Endothelial cell of umbilical vein (primary cell): Measurements from ENCODE around the gene RAP1GDS1. TPM values are rescaled to one million over a fixed set of nuclear protein-coding genes. Genes with fewer than 3 reads are reported as not detected.

Experiments used
- BruUV-seq: library from RNA; stranded (reverse); fragments of 400-500 nt; replicated peaks from 2 replicates; lab custom pipeline; 2021; lab: Mats Ljungman, UMichigan
- CTCF ChIA-PET: fragments of 300-600, 350-600 bp; sonication (Branson Sonifier 250); formaldehyde crosslinking; loops from one replicate; lab custom pipeline; 2021; ENCODE audit warnings: antibody characterized with exemption, inconsistent platforms; lab: Charles Lee
- POLR2A ChIA-PET: fragments of 300-600, 350-600 bp; sonication (Branson Sonifier 250); formaldehyde crosslinking; loops from one replicate; lab custom pipeline; 2021; ENCODE audit warnings: antibody characterized with exemption, inconsistent platforms; lab: Charles Lee
- DNase-seq: peaks from one replicate; pipeline ENCODE4 v3.0.0-alpha.2; 2011; ENCODE audit warnings: low read depth, low spot score
- FAIRE-seq: peaks from 2 replicates; lab custom pipeline; 2011; peaks lifted over from hg19 to GRCh38; lab: Jason Lieb, UNC
- H2AFZ ChIP-seq: 2 replicates; pipeline ENCODE4 v1.6.0; 2012; ENCODE audit warnings: low read depth, low read length, control low read depth, inconsistent platforms
- H3K27ac ChIP-seq: 2 replicates; pipeline ENCODE4 v1.5.1; 2011; ENCODE audit warnings: low read depth, mild to moderate bottlenecking, control low read depth, low read length, moderate library complexity; ENCODE audit not compliant: insufficient read depth
- H3K27me3 ChIP-seq, 2 experiments: 2 replicates each; pipeline versions ENCODE4 v1.6.0 to v1.6.1; 2011; ENCODE audit warnings: low read length in 2 of 2, mixed read lengths in 1 of 2; ENCODE audit not compliant: control insufficient read depth in 2 of 2, insufficient read depth in 2 of 2
- H3K36me3 ChIP-seq, 2 experiments: 2 replicates in 1 of 2; 3 replicates in 1 of 2; pipeline ENCODE4 v1.5.1; 2011; ENCODE audit warnings: low read length in 2 of 2, mild to moderate bottlenecking in 1 of 2, moderate library complexity in 1 of 2; ENCODE audit not compliant: control insufficient read depth in 2 of 2, insufficient read depth in 2 of 2; ENCODE audit errors: extremely low read depth in 1 of 2
- H3K4me1 ChIP-seq: 3 replicates; pipeline ENCODE4 v1.5.1; 2011; ENCODE audit warnings: mild to moderate bottlenecking, low read length; ENCODE audit not compliant: control insufficient read depth, insufficient read depth; ENCODE audit errors: extremely low read depth
- H3K4me2 ChIP-seq: 2 replicates; pipeline ENCODE4 v1.6.1; 2011; ENCODE audit warnings: low read length, control low read depth, mixed read lengths; ENCODE audit not compliant: insufficient read depth
- H3K4me3 ChIP-seq, 3 experiments: fragments of 200-600 bp in 1 of 3; sonication (generic), shearing (Covaris generic) in 1 of 3; replicated peaks in 1 of 3; 2 replicates each; pipeline ENCODE4 v1.5.1; 2011 to 2016; ENCODE audit warnings: control low read depth in 3 of 3, low read length in 3 of 3, mild to moderate bottlenecking in 2 of 3, inconsistent platforms in 1 of 3, low read depth in 1 of 3, moderate library complexity in 1 of 3; ENCODE audit not compliant: insufficient read depth in 1 of 3
- H3K79me2 ChIP-seq: 2 replicates; pipeline ENCODE4 v1.6.0; 2012; ENCODE audit warnings: low read length, inconsistent platforms; ENCODE audit not compliant: control insufficient read depth, insufficient read depth
- H3K9ac ChIP-seq: replicated peaks from 2 replicates; pipeline ENCODE3; 2011; ENCODE audit warnings: low read length, control low read depth; ENCODE audit not compliant: insufficient read depth; ENCODE audit errors: extremely low read depth
- H3K9me1 ChIP-seq: replicated peaks from 3 replicates; pipeline ENCODE4 v1.6.0; 2011; ENCODE audit warnings: mild to moderate bottlenecking, low read length; ENCODE audit not compliant: control insufficient read depth, insufficient read depth; ENCODE audit errors: extremely low read depth
- H3K9me3 ChIP-seq: replicated peaks from 2 replicates; pipeline ENCODE4 v1.5.1; 2012; ENCODE audit warnings: low read length, inconsistent platforms; ENCODE audit not compliant: control insufficient read depth, insufficient read depth
- H4K20me1 ChIP-seq: replicated peaks from 2 replicates; pipeline ENCODE3; 2011; ENCODE audit warnings: mild to moderate bottlenecking, low read length; ENCODE audit not compliant: control insufficient read depth, insufficient read depth; ENCODE audit errors: extremely low read depth
- CTCF ChIP-seq, 2 donors: IDR thresholded peaks; 1 replicate in 1 of 2; 2 replicates in 1 of 2; pipeline ENCODE4 v1.5.1; 2011; ENCODE audit warnings: low read length in 2 of 2, mild to moderate bottlenecking in 2 of 2, moderate library complexity in 2 of 2, control low read depth in 1 of 2, inconsistent platforms in 1 of 2, low read depth in 1 of 2; ENCODE audit not compliant: insufficient read depth in 1 of 2; ENCODE audit errors: extremely low read depth in 1 of 2
- EZH2 ChIP-seq: IDR thresholded peaks from 2 replicates; pipeline ENCODE4 v1.6.1; 2012; ENCODE audit warnings: borderline replicate concordance, low read depth, mild to moderate bottlenecking, moderate library complexity, low read length, inconsistent platforms; ENCODE audit not compliant: severe bottlenecking
- FOS ChIP-seq: IDR thresholded peaks from 2 replicates; pipeline ENCODE4 v1.6.1; 2011; ENCODE audit warnings: mild to moderate bottlenecking, low read length, moderate library complexity, borderline replicate concordance; ENCODE audit not compliant: insufficient read depth
- GATA2 ChIP-seq: IDR thresholded peaks from 2 replicates; pipeline ENCODE4 v1.7.0; 2011; ENCODE audit warnings: low read depth, mild to moderate bottlenecking, moderate library complexity, mixed read lengths, low read length; ENCODE audit not compliant: insufficient read length, insufficient read depth
- JUN ChIP-seq: IDR thresholded peaks from 2 replicates; pipeline ENCODE4 v1.6.1; 2011; ENCODE audit warnings: borderline replicate concordance, low read depth; ENCODE audit not compliant: insufficient read length, insufficient read depth
- MAX ChIP-seq: IDR thresholded peaks from 2 replicates; pipeline ENCODE4 v1.6.1; 2011; ENCODE audit not compliant: insufficient read depth, insufficient read length
- MYC ChIP-seq: IDR thresholded peaks from one replicate; pipeline ENCODE4 v1.6.1; 2011; ENCODE audit warnings: mild to moderate bottlenecking, low read depth, low read length
- POLR2A ChIP-seq: IDR thresholded peaks from 2 replicates; pipeline ENCODE4 v1.6.1; 2012; ENCODE audit warnings: low read depth, mild to moderate bottlenecking, control low read depth, low read length
- POLR2AphosphoS5 ChIP-seq: IDR thresholded peaks from 2 replicates; pipeline ENCODE4 v1.6.1; 2012; ENCODE audit warnings: low read depth, mild to moderate bottlenecking, control low read depth, low read length, moderate library complexity; ENCODE audit not compliant: insufficient read depth
- dilution Hi-C: fragments of 300-500 bp; cut with MboI; formaldehyde crosslinking; loops from one replicate; pipeline ENCODE4 v1.15.0; 2019; ENCODE audit warnings: low sequenced_read_pairs; ENCODE audit not compliant: extremely low pct_ligation_motif_present
- intact Hi-C: fragments of 100-400 bp; cut with micrococcal nuclease; formaldehyde crosslinking; loops from one replicate; pipeline ENCODE4 v1.10.0; 2022
- polyA plus RNA-seq, 4 experiments: library from polyadenylated mRNA; depleted of rRNA in 3 of 4; stranded (reverse) in 3 of 4; unstranded in 1 of 4; fragments of >200 nt; gene quantifications; 2 replicates each; pipeline versions ENCODE4 v1.2.1 to v1.2.3, GENCODE V29; 2011 to 2012; ENCODE audit warnings: missing spikeins in 1 of 4
- total RNA-seq: library from RNA; stranded (reverse); gene quantifications from 2 replicates; pipeline ENCODE4 v1.2.3, GENCODE V29; 2021

RAP1GDS1 gene
- total and polyA plus RNA-seq, 2 donors (not counting 3 experiments of a cell fraction or from before 2014, with no cell fraction given): 17.6 to 52.8 TPM

- intact Hi-C loops: no loop called here
These were observed 113.5 kb downstream of the RAP1GDS1 start for GRCh38 chr4:98374643-98375042.

More at GRCh38 chr4:98374643-98375042, 113.5 kb downstream of the RAP1GDS1 start:
- Histone ChIP-seq H3K9me3 (no peaks in the 10 kb centered on the region), H3K4me1 (no peaks in the 10 kb centered on the region), H2AFZ (no peak overlapping the region), H3K27me3 (no peaks in the 10 kb centered on the region), H3K36me3 (no peaks in the 10 kb centered on the region), H3K9me1 (no peaks in the 10 kb centered on the region), H4K20me1 (no peaks in the 10 kb centered on the region), H3K4me3 (no peak overlapping the region), H3K4me2 (no peak overlapping the region), H3K9ac (no peak overlapping the region), H3K27ac (no peak overlapping the region), H3K79me2 (no peaks in the 10 kb centered on the region)
- FAIRE-seq: no peak
- no peak for TF ChIP-seq FOS
- TF ChIP-seq GATA2: no peak
- TF ChIP-seq EZH2: no peak
- no peak for TF ChIP-seq CTCF (IDR thresholded peaks at IDR 0.05; ENCODE audit: extremely low read depth in 1 of 2, insufficient read depth in 1 of 2, low read depth in 1 of 2, low read length in 2 of 2)
- no peak for TF ChIP-seq MAX
- no peak for TF ChIP-seq JUN
- TF ChIP-seq POLR2AphosphoS5: no peak
- TF ChIP-seq POLR2A: no peak
- no peak for TF ChIP-seq MYC
- POLR2A ChIA-PET: no interaction called here
- no peak for DNase-seq
- CTCF ChIA-PET: no interaction called here
- BruUV-seq: no TSS peak
- dilution Hi-C loops: no loop called here
